Measurements from ENCODE around the gene ERI3. TPM values are rescaled to one million over a fixed set of nuclear protein-coding genes. Genes with fewer than 3 reads are reported as not detected.

ERI3 gene
- total RNA-seq, 1 donor, result 50.0 TPM

GRCh38 chr1:44200336-44200735 is 154.7 kb downstream of the ERI3 start:
- no peak overlapping the region for H3K4me3 ChIP-seq (ENCODE audit: low read depth, low read length)
- no peak for TF ChIP-seq CTCF (IDR thresholded peaks at IDR 0.05; ENCODE audit: insufficient read depth, low read length)
- DNase-seq (ENCODE audit: low read depth), result no peak

GRCh38 chr1:44174630-44175029 is 180.4 kb downstream of the ERI3 start:
- TF ChIP-seq CTCF (IDR thresholded peaks at IDR 0.05; ENCODE audit: insufficient read depth, low read length), result no peak
- no peak for DNase-seq (ENCODE audit: low read depth)
- H3K4me3 ChIP-seq (ENCODE audit: low read depth, low read length), result no peak overlapping the region

Small RNAs within 50 kb of the gene (small RNA-seq; reads per million reads assigned to genes)
- gene AL035417.1 (not detected), gene RNU6-369P (not detected)

Other genes with a start within 250 kb of the ERI3 start
- 0.27 and 1.1 TPM in 2 replicates for gene KLF17, start 236.4 kb downstream of the ERI3 start, total RNA-seq (ENCODE audit: low replicate concordance)
- gene KLF18, start 213.6 kb downstream of the ERI3 start, total RNA-seq (ENCODE audit: low replicate concordance), result not detected in 2 replicates
- 19.8 and 29.2 TPM in 2 replicates for gene DMAP1, start 141.8 kb downstream of the ERI3 start, total RNA-seq (ENCODE audit: low replicate concordance)
- 39.7 and 51.2 TPM in 2 replicates for gene RNF220, start 50.0 kb upstream of the ERI3 start, total RNA-seq (ENCODE audit: low replicate concordance)